Measurements from ENCODE around the gene MYZAP.

Gene MYZAP

DNA sequence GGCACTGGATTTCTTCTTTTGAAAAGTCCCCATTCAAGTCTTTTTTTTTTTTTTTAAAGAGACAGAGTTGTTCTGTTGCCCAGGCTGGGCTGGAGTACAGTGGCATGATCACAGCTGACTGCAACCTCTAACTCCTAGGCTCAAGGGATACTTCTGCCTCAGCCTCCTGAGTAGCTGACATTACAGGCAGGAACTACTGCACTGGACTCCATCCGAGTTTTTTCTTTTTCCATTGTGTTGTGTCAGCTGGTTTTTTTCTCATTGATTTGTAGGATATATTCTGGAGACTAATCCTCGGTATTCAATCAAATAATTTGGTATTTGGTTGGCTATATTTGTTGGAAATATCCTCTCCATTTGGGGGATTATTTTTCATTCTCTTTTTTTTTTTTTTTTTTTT is 126.6 kb downstream of the MYZAP start:
- TF ChIP-seq, protein P1, sequence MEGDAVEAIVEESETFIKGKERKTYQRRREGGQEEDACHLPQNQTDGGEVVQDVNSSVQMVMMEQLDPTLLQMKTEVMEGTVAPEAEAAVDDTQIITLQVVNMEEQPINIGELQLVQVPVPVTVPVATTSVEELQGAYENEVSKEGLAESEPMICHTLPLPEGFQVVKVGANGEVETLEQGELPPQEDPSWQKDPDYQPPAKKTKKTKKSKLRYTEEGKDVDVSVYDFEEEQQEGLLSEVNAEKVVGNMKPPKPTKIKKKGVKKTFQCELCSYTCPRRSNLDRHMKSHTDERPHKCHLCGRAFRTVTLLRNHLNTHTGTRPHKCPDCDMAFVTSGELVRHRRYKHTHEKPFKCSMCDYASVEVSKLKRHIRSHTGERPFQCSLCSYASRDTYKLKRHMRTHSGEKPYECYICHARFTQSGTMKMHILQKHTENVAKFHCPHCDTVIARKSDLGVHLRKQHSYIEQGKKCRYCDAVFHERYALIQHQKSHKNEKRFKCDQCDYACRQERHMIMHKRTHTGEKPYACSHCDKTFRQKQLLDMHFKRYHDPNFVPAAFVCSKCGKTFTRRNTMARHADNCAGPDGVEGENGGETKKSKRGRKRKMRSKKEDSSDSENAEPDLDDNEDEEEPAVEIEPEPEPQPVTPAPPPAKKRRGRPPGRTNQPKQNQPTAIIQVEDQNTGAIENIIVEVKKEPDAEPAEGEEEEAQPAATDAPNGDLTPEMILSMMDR (IDR thresholded peaks at IDR 0.05; ENCODE audit: low read depth, low read length): no peak
- H3K4me3 ChIP-seq (replicated peaks in 1 of 2; ENCODE audit: low read depth in 2 of 2, low read length in 2 of 2): no peak overlapping the region
- no peak for DNase-seq (ENCODE audit: low read depth in 2 of 2)

DNA sequence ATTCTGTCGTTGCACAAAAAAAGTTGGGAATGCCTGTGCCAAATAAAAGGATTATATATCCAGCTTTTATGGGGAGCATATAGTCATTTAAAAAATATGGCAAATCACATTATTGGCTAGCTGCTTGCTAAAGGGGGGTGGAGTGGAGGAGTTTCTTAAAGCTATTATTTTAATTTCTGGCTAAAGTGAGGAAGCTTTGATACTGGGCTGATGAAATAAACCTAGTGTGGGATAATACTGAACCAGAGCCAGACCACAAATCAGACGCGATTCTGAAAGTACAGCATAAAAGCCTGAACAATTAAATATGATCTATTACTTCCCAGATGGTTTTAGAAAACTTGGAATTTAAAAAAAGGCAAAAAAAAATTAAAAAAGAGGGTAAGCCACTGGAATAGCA is 129.2 kb downstream of the MYZAP start:
- no peak overlapping the region for H3K4me3 ChIP-seq (replicated peaks in 1 of 2; ENCODE audit: low read depth in 2 of 2, low read length in 2 of 2)
- DNase-seq (ENCODE audit: low read depth in 2 of 2): peak; percentile 9 to 64
- TF ChIP-seq, protein P1 (IDR thresholded peaks at IDR 0.05; ENCODE audit: low read depth, low read length): no peak

DNA sequence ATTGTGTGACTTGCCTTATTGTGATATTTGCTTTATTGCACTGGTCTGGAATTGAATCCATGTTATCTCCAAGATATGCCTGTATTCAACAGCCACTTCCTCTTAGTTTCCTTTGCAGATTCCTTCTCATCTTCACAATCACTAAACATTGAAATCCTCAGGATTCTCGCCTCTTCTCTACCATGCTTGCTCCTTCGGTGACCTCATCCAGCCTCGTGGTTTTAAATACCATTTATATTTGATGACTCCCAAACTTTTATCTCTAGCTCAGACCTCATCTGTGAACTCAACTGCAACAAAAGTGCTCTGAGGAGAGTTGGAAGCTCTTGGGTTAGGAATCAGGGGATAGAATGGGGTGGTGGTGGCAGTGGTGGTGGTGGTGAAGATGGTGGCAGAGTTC is 134.7 kb downstream of the MYZAP start:
- no peak overlapping the region for H3K4me3 ChIP-seq (replicated peaks in 1 of 2; ENCODE audit: low read depth in 2 of 2, low read length in 2 of 2)
- TF ChIP-seq, protein P1 (IDR thresholded peaks at IDR 0.05; ENCODE audit: low read depth, low read length): no peak
- DNase-seq (ENCODE audit: low read depth in 2 of 2): peak in 1 of 2 donors; percentile 22

DNA sequence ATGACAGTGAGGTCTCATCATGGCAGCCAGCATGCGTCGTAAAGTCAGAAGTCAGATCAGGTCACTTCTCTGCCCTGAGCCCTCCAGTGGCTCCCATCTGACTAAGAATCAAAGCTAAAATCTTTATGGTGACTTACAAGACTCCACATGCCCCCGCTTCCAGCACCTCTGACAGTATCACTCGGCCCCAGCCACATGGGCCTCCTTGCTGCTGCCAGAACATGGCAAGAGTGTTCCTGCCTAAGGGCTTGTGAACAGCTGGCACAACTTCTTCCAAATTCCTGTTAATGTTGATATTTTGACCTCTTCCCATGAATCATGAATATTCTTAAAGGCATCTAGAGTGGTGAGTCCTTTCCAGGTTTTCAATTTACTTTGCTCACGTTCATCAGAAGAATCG is 135.3 kb downstream of the MYZAP start:
- peak in 1 of 2 donors; percentile 34 for DNase-seq (ENCODE audit: low read depth in 2 of 2)
- TF ChIP-seq, protein P1 (IDR thresholded peaks at IDR 0.05; ENCODE audit: low read depth, low read length): no peak
- H3K4me3 ChIP-seq (replicated peaks in 1 of 2; ENCODE audit: low read depth in 2 of 2, low read length in 2 of 2): no peak overlapping the region

DNA sequence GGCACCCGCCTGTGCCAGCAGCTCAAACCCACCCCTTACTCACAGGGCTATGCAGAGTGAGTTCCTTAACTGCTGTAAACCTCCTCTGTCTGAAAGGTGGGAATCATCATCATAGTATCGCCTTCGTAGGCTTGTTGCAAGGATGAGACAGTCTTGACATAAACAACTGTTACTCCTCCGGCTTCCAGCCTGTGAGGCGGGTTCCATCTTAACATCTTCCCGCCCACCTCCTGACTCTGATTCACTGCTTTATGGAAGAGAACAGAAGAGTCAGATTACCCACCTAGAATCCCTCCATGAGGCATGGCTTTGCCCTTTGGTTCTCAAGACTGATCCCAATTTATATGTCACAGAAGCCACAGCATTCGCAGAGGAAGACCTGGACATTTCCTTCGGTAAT is 136.7 kb downstream of the MYZAP start:
- no peak for DNase-seq (ENCODE audit: low read depth in 2 of 2)
- TF ChIP-seq, protein P1 (IDR thresholded peaks at IDR 0.05; ENCODE audit: low read depth, low read length): no peak
- H3K4me3 ChIP-seq (replicated peaks in 1 of 2; ENCODE audit: low read depth in 2 of 2, low read length in 2 of 2): no peak overlapping the region

DNA sequence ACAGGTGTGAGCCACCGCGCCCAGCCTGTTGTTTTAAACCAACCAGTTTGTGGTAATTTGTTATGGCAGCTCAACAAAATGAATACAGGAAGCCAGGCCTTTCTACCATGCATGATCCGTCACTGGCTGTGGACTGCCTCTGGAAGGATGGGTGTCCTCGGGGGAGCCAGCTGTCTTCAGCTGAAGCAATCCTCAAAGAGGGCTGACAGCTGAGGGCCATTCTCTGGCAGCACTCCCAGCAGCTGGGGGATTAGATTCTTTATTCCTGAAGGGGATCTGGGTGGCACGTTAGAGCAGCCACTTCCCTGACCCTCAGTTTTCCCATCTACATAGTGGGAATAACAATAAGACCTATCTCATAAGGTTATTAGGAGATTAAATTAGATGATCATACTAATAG is 139.2 kb downstream of the MYZAP start:
- H3K4me3 ChIP-seq (replicated peaks in 1 of 2; ENCODE audit: low read depth in 2 of 2, low read length in 2 of 2): no peak overlapping the region
- DNase-seq (ENCODE audit: low read depth in 2 of 2): no peak
- TF ChIP-seq, protein P1 (IDR thresholded peaks at IDR 0.05; ENCODE audit: low read depth, low read length): no peak

DNA sequence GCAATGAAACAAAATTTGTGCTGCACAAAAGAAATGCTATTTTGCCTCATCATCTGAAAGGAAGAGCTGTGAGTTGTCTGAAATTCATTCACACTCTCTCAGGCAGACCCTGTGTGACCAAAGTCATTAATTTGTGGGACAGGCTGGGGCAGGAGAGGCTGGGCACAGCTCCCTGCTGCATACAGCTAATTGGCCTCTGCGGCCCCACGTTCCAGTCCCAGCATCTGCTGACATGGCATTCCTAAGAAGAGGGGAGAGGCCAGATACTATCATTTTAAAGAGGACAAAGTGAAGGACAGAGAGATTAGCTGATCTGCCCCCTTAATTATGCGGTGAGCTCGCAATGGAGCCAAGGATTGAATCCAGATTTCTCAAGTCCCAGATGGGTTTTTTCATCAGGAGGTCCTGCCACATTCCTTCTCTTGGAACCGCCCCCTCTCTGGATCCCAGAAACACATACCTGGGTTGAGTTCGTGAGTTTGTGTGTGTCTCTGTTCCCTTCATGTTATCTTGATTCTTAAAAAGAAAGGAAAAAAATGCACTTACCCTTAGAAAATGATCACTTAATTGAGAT is 139.9 kb downstream of the MYZAP start:
- TF ChIP-seq, protein P1 (IDR thresholded peaks at IDR 0.05; ENCODE audit: low read depth, low read length): no peak
- H3K4me3 ChIP-seq (replicated peaks in 1 of 2; ENCODE audit: low read depth in 2 of 2, low read length in 2 of 2): no peak overlapping the region
- no peak for DNase-seq (ENCODE audit: low read depth in 2 of 2)

Data from cardiac fibroblast (primary cell).